C4-2B (cell line): Measurements from ENCODE around the gene GIPC2.

Experiments used
- H3K27ac ChIP-seq: fragments of 450-650 bp; 2 replicates; pipeline ENCODE4 v1.5.1; 2017
- CTCF ChIP-seq: fragments of 450-650 bp; conservative IDR thresholded peaks from 2 replicates; pipeline ENCODE4 v1.5.1; 2017; ENCODE audit warnings: mild to moderate bottlenecking
- ZFX ChIP-seq: fragments of 450-650 bp; IDR thresholded peaks from 2 replicates; pipeline ENCODE4 v1.6.1; 2017

GIPC2 gene

DNA sequence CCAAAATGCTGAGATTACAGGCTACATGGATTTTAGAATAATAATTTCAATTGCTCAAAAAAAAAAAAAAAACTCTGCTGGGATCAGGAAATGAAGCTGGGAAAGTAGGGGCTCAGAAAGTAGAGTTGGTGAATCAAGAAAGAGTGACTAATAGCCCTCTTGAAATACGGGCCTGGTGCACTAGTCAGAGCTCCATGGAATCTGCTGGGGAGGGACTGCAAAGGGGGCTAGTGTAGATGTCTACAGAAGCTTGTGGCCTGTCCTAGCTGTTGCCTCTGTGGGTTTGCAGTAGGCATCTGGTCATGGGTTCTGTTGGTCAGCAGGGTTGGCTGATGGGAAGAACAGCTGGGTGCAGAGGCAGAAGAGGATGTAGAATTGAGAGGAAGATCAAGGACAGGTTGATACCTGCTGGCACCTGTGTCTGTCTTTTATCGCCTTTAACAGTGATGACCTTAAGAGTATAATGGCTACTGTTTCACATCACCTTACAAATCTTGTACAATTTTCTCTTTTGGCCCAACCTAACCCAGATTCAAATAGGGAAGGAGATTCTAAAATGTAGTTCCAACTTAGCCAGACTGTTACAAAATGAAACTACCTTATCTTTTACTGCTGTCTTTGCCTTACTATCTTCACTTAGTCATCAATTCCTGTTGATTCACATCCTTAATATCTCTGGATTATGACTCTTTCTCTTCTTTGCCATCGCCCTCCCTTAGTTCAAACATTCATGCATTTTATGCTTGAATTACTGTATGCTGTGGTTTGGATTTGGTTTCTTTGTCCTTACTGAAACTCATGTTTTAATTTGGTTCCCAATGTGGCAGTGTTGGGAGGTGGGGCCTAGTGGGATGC is 126.2 kb downstream of the GIPC2 start:
- no peak overlapping the region for H3K27ac ChIP-seq
- TF ChIP-seq ZFX, result no peak

GRCh38 chr1:78176448-78176847 is 130.7 kb downstream of the GIPC2 start:
- no peak overlapping the region for H3K27ac ChIP-seq
- TF ChIP-seq ZFX (no peak), CTCF (no peak)

- H3K27ac ChIP-seq, result no peak overlapping the region
- TF ChIP-seq CTCF, result no peak
- no peak for TF ChIP-seq ZFX
Observed at GRCh38 chr1:78177708-78178270, 132.0 kb downstream of the GIPC2 start.

- no peak for TF ChIP-seq CTCF
- TF ChIP-seq ZFX, result no peak
- no peak overlapping the region for H3K27ac ChIP-seq
Observed at GRCh38 chr1:78178816-78179215, 133.1 kb downstream of the GIPC2 start.

DNA sequence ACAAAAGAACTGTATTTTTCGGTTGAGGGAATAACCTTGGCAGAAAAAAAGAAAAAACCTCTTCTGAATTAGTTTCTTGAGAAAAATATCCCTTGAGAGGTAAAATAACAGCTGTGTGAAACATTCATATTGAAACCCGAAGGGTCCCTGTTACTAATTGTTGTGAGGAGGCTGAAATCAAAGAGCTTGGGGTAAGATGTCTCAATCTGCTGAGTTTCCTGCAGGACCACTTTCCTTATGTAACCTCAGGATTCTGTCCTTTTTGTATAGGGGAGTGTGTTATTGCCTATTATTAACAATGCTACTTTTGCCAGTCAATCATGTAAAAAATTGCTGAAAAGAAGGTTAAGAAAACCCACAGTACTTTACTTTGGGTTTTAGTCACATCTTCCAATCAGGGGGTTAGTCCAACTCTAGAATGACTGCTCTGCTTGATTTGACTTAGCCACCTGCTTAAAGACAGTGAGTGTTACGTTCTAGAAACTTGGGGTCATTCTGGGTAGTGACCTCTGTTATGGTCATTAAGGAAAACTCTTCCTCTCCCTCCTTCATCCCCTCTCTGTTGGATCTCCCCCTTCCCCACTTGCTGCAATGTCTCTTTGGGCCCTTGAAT is 138.8 kb downstream of the GIPC2 start:
- no peak for TF ChIP-seq CTCF
- TF ChIP-seq ZFX, result no peak
- H3K27ac ChIP-seq, result no peak overlapping the region
